Stomach (tissue), 9 donors: ENCODE measurements around the gene SNX3. TPM values are rescaled to one million over a fixed set of nuclear protein-coding genes. Genes with fewer than 3 reads are reported as not detected.
A peak's percentile ranks its signal among the peaks of the same experiment; 100 is the strongest.

Source experiments
- DNase-seq, 2 donors: peaks; one replicate each; pipeline versions ENCODE4 v3.0.0 to v3.0.0-alpha.2; 2013 to 2019
- H3K27ac ChIP-seq, 5 donors: fragments of 200-600 bp in 4 of 5; sonication (generic) in 4 of 5; one replicate each; pipeline ENCODE4 v1.5.1; 2013 to 2019; ENCODE audit warnings: mild to moderate bottlenecking in 1 of 5, moderate library complexity in 1 of 5
- H3K27me3 ChIP-seq, 3 donors: fragments of 200-600 bp; sonication (generic); one replicate each; pipeline ENCODE4 v1.5.1; 2017 to 2019; ENCODE audit warnings: mixed run types in 1 of 3
- H3K36me3 ChIP-seq, 4 donors: fragments of 200-600 bp; sonication (generic); 1 replicate in 3 of 4; 2 replicates in 1 of 4; pipeline ENCODE4 v1.5.1; 2016 to 2019
- H3K4me1 ChIP-seq, 4 donors: fragments of 200-600 bp; sonication (generic); one replicate each; pipeline ENCODE4 v1.5.1; 2016 to 2019
- H3K4me3 ChIP-seq, 4 donors: fragments of 200-600 bp; sonication (generic) in 3 of 4; one replicate each; pipeline ENCODE4 v1.5.1; 2016 to 2019; ENCODE audit warnings: mild to moderate bottlenecking in 1 of 4
- H3K9me3 ChIP-seq, 4 donors: fragments of 200-600 bp; sonication (generic); one replicate each; pipeline ENCODE4 v1.5.1; 2016 to 2019
- CTCF ChIP-seq, 7 experiments: fragments of 450-650 bp in 4 of 7; fragments of 200-600 bp in 3 of 7; sonication (generic) in 3 of 7; IDR thresholded peaks; one replicate each; pipeline ENCODE4 v1.5.1; 2016 to 2019; ENCODE audit warnings: antibody characterized with exemption in 7 of 7, control low read depth in 2 of 7, mild to moderate bottlenecking in 1 of 7
- EP300 ChIP-seq: sonication (generic); formaldehyde crosslinking; IDR thresholded peaks from one replicate; pipeline ENCODE4 v1.6.1; 2017; ENCODE audit warnings: antibody characterized with exemption
- POLR2A ChIP-seq, 4 donors: fragments of 450-650 bp; IDR thresholded peaks; one replicate each; pipeline ENCODE4 v1.6.1; 2016; ENCODE audit warnings: antibody characterized with exemption in 4 of 4, control low read depth in 2 of 4, mild to moderate bottlenecking in 1 of 4, moderate library complexity in 1 of 4
- POLR2AphosphoS5 ChIP-seq, 3 donors: sonication (generic); formaldehyde crosslinking; IDR thresholded peaks; one replicate each; pipeline ENCODE4 v1.6.1; 2016; ENCODE audit warnings: antibody characterized with exemption in 3 of 3
- WGBS, 5 donors: extraction: QIAGEN DNeasy Blood & Tissue Kit in 3 of 5; methylation state at CpG; one replicate each; pipeline versions ENCODE4 v1.1.5 to v1.1.7; 2013 to 2018; 5-methylcytosine and 5-hydroxymethylcytosine counted together
- intact Hi-C: fragments of 100-400 bp; cut with DNase I; formaldehyde crosslinking; loops from one replicate; pipeline ENCODE4 v1.15.1; 2023; ENCODE audit warnings: low total_unique reads
- polyA plus RNA-seq, 3 donors: library from polyadenylated mRNA; stranded (reverse); fragments of 200-250 nt; gene quantifications; one replicate each; pipeline ENCODE4 v1.2.3, GENCODE V29; 2013
- total RNA-seq, 5 donors: library from RNA; depleted of rRNA; stranded (reverse); fragments of >200 nt; gene quantifications; one replicate each; pipeline versions ENCODE4 v1.1.0 to v1.2.3, GENCODE V29; 2014 to 2016
- donor health status: healthy with polysubstance abuse.
- donor health status: Bipolar disorder and iron deficiency.
- donor health status: healthy.

SNX3 gene
- total and polyA plus RNA-seq, 8 donors = 46.1 to 199 (median 144) TPM

GRCh38 chr6:108164815-108165706 is 95.8 kb downstream of the SNX3 start:
- H3K9me3 ChIP-seq = peaks cover 0 to 8% (median 0%) of the 10 kb centered on the region in 4 donors
- H3K4me1 ChIP-seq = peaks cover 47 to 69% (median 60%) of the 10 kb centered on the region in 4 donors
- intact Hi-C loops = no loop called here
- no peak overlapping the region for H3K27ac ChIP-seq
- 5 to 12% (median 8%) methylated on average over 29 to 69 of the region's 69 CpGs for WGBS, 5 donors
- peak in 1 of 2 donors; percentile 18 for DNase-seq
- H3K36me3 ChIP-seq = no peaks in the 10 kb centered on the region
- H3K4me3 ChIP-seq = peak overlapping the region in 3 of 4 donors; percentile 3 to 29 (median 20)
- peaks cover 63 to 100% (median 99%) of the 10 kb centered on the region in 3 donors for H3K27me3 ChIP-seq
- TF ChIP-seq POLR2AphosphoS5 (IDR thresholded peaks at IDR 0.05) (no peak), POLR2A (IDR thresholded peaks at IDR 0.05) (no peak), CTCF (IDR thresholded peaks at IDR 0.05) (no peak), EP300 (no peak)

GRCh38 chr6:108164543-108164814 is 96.4 kb downstream of the SNX3 start:
- Histone ChIP-seq H3K9me3 (peaks cover 0 to 8% (median 0%) of the 10 kb centered on the region in 4 donors), H3K36me3 (no peaks in the 10 kb centered on the region), H3K27ac (no peak overlapping the region), H3K27me3 (peaks cover 57 to 100% (median 96%) of the 10 kb centered on the region in 3 donors), H3K4me1 (peaks cover 43 to 64% (median 55%) of the 10 kb centered on the region in 4 donors), H3K4me3 (peak overlapping the region in 2 of 4 donors; percentile 3 to 20)
- DNase-seq = no peak
- intact Hi-C loops = no loop called here
- WGBS, 5 donors = 1 to 9% (median 3%) methylated on average over 11 to 17 of the region's 17 CpGs
- TF ChIP-seq POLR2A (IDR thresholded peaks at IDR 0.05) (no peak), CTCF (IDR thresholded peaks at IDR 0.05) (no peak), EP300 (no peak), POLR2AphosphoS5 (IDR thresholded peaks at IDR 0.05) (no peak)

GRCh38 chr6:108163644-108164542 is 96.9 kb downstream of the SNX3 start:
- Histone ChIP-seq H3K9me3 (peaks cover 0 to 8% (median 0%) of the 10 kb centered on the region in 4 donors), H3K36me3 (no peaks in the 10 kb centered on the region), H3K27me3 (peaks cover 54 to 100% (median 96%) of the 10 kb centered on the region in 3 donors), H3K4me1 (peaks cover 37 to 58% (median 49%) of the 10 kb centered on the region in 4 donors), H3K27ac (no peak overlapping the region), H3K4me3 (no peak overlapping the region)
- DNase-seq = no peak
- WGBS, 5 donors = 5 to 12% (median 9%) methylated on average over 31 to 41 of the region's 41 CpGs
- TF ChIP-seq POLR2A (IDR thresholded peaks at IDR 0.05) = no peak
- no peak for TF ChIP-seq POLR2AphosphoS5 (IDR thresholded peaks at IDR 0.05)
- no peak for TF ChIP-seq CTCF (IDR thresholded peaks at IDR 0.05)
- no peak for TF ChIP-seq EP300
- intact Hi-C loops = no loop called here

- no peak overlapping the region for H3K27ac ChIP-seq
- intact Hi-C loops = no loop called here
- H3K36me3 ChIP-seq = no peaks in the 10 kb centered on the region
- 2 to 7% (median 4%) methylated on average over 6 of the region's 6 CpGs for WGBS, 5 donors
- peaks cover 31 to 52% (median 43%) of the 10 kb centered on the region in 4 donors for H3K4me1 ChIP-seq
- TF ChIP-seq CTCF (IDR thresholded peaks at IDR 0.05) (no peak), POLR2A (IDR thresholded peaks at IDR 0.05) (no peak), POLR2AphosphoS5 (IDR thresholded peaks at IDR 0.05) (no peak), EP300 (no peak)
- peaks cover 0 to 8% (median 0%) of the 10 kb centered on the region in 4 donors for H3K9me3 ChIP-seq
- no peak overlapping the region for H3K4me3 ChIP-seq
- no peak for DNase-seq
- peaks cover 49 to 100% (median 96%) of the 10 kb centered on the region in 3 donors for H3K27me3 ChIP-seq
Measured at GRCh38 chr6:108163267-108163643, 97.6 kb downstream of the SNX3 start.
